H1 (cell line): ENCODE results near the gene ARHGAP10. TPM values are rescaled to one million over a fixed set of nuclear protein-coding genes. Genes with fewer than 3 reads are reported as not detected.

Experiments
- CTCF ChIA-PET: fragments of 300-600 bp; sonication (Branson Sonifier 250); formaldehyde crosslinking; loops from one replicate; lab custom pipeline; 2021; ENCODE audit not compliant: partially characterized antibody; lab: Charles Lee
- POLR2A ChIA-PET: fragments of 300-600 bp; sonication (Branson Sonifier 250); formaldehyde crosslinking; loops from one replicate; lab custom pipeline; 2021; ENCODE audit warnings: inconsistent platforms; ENCODE audit not compliant: partially characterized antibody; lab: Charles Lee
- DNase-seq, 2 experiments: peaks; one replicate each; pipeline versions ENCODE4 v3.0.0 to v3.0.0-alpha.2; 2010 to 2022; ENCODE audit warnings: low spot score in 2 of 2, low read depth in 1 of 2, mixed read lengths in 1 of 2
- FAIRE-seq: peaks from 2 replicates; lab custom pipeline; 2011; peaks lifted over from hg19 to GRCh38; lab: Jason Lieb, UNC
- H2AFZ ChIP-seq: 2 replicates; pipeline ENCODE4 v1.8.1; 2012; ENCODE audit warnings: low read length, inconsistent platforms
- H2AK5ac ChIP-seq: 2 replicates; pipeline ENCODE4 v1.6.1; 2013; ENCODE audit warnings: low read depth, low read length
- H2BK120ac ChIP-seq: replicated peaks from 2 replicates; pipeline ENCODE3; 2013; ENCODE audit warnings: low read depth, low read length, inconsistent platforms
- H2BK12ac ChIP-seq: 2 replicates; pipeline ENCODE4 v1.6.1; 2013; ENCODE audit warnings: low read depth, low read length
- H2BK15ac ChIP-seq: 2 replicates; pipeline ENCODE4 v1.6.1; 2013; ENCODE audit warnings: low read length
- H2BK20ac ChIP-seq: 2 replicates; pipeline ENCODE4 v1.6.1; 2013; ENCODE audit warnings: low read length
- H2BK5ac ChIP-seq: 2 replicates; pipeline ENCODE4 v1.6.1; 2013; ENCODE audit warnings: low read depth, low read length
- H3K14ac ChIP-seq: 2 replicates; pipeline ENCODE4 v1.6.1; 2013; ENCODE audit warnings: inconsistent platforms; ENCODE audit not compliant: insufficient read length
- H3K18ac ChIP-seq: 2 replicates; pipeline ENCODE4 v1.6.1; 2013; ENCODE audit warnings: low read length; ENCODE audit errors: extremely low read depth
- H3K23ac ChIP-seq: 2 replicates; pipeline ENCODE4 v1.6.1; 2013; ENCODE audit warnings: inconsistent platforms; ENCODE audit not compliant: insufficient read length
- H3K23me2 ChIP-seq: 2 replicates; pipeline ENCODE4 v1.6.1; 2013; ENCODE audit warnings: low read depth, low read length
- H3K27ac ChIP-seq: 2 replicates; pipeline ENCODE4 v1.6.1; 2011; ENCODE audit warnings: low read depth, low read length, inconsistent platforms
- H3K27me3 ChIP-seq, 4 experiments: replicated peaks in 1 of 4; 1 replicate in 1 of 4; 2 replicates in 3 of 4; pipeline versions ENCODE4 v1.6.1 to v1.8.1; 2011 to 2013; ENCODE audit warnings: low read length in 3 of 4, mild to moderate bottlenecking in 3 of 4, inconsistent platforms in 2 of 4, mixed read lengths in 2 of 4, moderate library complexity in 1 of 4; ENCODE audit not compliant: control insufficient read depth in 3 of 4, insufficient read depth in 3 of 4; ENCODE audit errors: extremely low read depth in 1 of 4
- H3K36me3 ChIP-seq, 4 experiments: 2 replicates each; pipeline versions ENCODE4 v1.6.1 to v1.8.1; 2011 to 2013; ENCODE audit warnings: mild to moderate bottlenecking in 4 of 4, low read length in 3 of 4, moderate library complexity in 2 of 4, control low read depth in 1 of 4, inconsistent platforms in 1 of 4; ENCODE audit not compliant: insufficient read depth in 4 of 4, control insufficient read depth in 2 of 4
- H3K4ac ChIP-seq: replicated peaks from 2 replicates; pipeline ENCODE3; 2013; ENCODE audit warnings: low read length, low read depth, mixed read lengths, inconsistent platforms; ENCODE audit not compliant: insufficient read length
- H3K4me1 ChIP-seq, 4 experiments: replicated peaks in 1 of 4; 1 replicate in 1 of 4; 2 replicates in 3 of 4; pipeline versions ENCODE4 v1.6.1 to v1.8.1; 2011 to 2013; ENCODE audit warnings: low read length in 3 of 4, inconsistent platforms in 2 of 4, mixed read lengths in 1 of 4; ENCODE audit not compliant: insufficient read depth in 4 of 4, control insufficient read depth in 3 of 4
- H3K4me2 ChIP-seq, 2 experiments: 2 replicates each; pipeline versions ENCODE4 v1.6.1 to v1.8.1; 2011 to 2013; ENCODE audit warnings: low read depth in 2 of 2, low read length in 2 of 2, control low read depth in 1 of 2, inconsistent platforms in 1 of 2, mild to moderate bottlenecking in 1 of 2; ENCODE audit not compliant: insufficient read depth in 1 of 2
- H3K4me3 ChIP-seq, 4 experiments: fragments of 200-600, 300-600 bp in 1 of 4; sonication (generic), shearing (Covaris generic), sonication (Bioruptor Twin) in 1 of 4; 2 replicates each; pipeline versions ENCODE4 v1.5.1 to v1.8.1; 2011 to 2016; ENCODE audit warnings: low read length in 4 of 4, low read depth in 3 of 4, control low read depth in 2 of 4, inconsistent platforms in 2 of 4, mild to moderate bottlenecking in 2 of 4, mixed read lengths in 1 of 4, moderate library complexity in 1 of 4; ENCODE audit not compliant: insufficient read depth in 2 of 4; ENCODE audit errors: extremely low read depth in 1 of 4
- H3K56ac ChIP-seq: replicated peaks from 2 replicates; pipeline ENCODE3; 2013; ENCODE audit warnings: low read depth, mild to moderate bottlenecking, mixed read lengths, low read length, inconsistent platforms; ENCODE audit not compliant: insufficient read length
- H3K79me1 ChIP-seq: 2 replicates; pipeline ENCODE4 v1.6.1; 2013; ENCODE audit warnings: low read depth, low read length, control low read depth
- H3K79me2 ChIP-seq, 2 experiments: 2 replicates each; pipeline versions ENCODE4 v1.6.1 to v1.8.1; 2012 to 2013; ENCODE audit warnings: low read length in 2 of 2, mild to moderate bottlenecking in 2 of 2, inconsistent platforms in 1 of 2; ENCODE audit not compliant: insufficient read depth in 2 of 2, control insufficient read depth in 1 of 2
- H3K9ac ChIP-seq, 4 experiments: replicated peaks in 1 of 4; 1 replicate in 1 of 4; 2 replicates in 3 of 4; pipeline versions ENCODE4 v1.6.1 to v1.8.1; 2011 to 2013; ENCODE audit warnings: low read depth in 3 of 4, low read length in 3 of 4, control low read depth in 2 of 4, mild to moderate bottlenecking in 2 of 4, moderate library complexity in 2 of 4, inconsistent platforms in 1 of 4; ENCODE audit errors: extremely low read depth in 1 of 4
- H3K9me3 ChIP-seq, 2 experiments: 2 replicates each; pipeline versions ENCODE4 v1.6.1 to v1.8.1; 2012 to 2013; ENCODE audit warnings: mild to moderate bottlenecking in 2 of 2, moderate library complexity in 2 of 2, control low read depth in 1 of 2, inconsistent platforms in 1 of 2, low read depth in 1 of 2, low read length in 1 of 2, mixed read lengths in 1 of 2; ENCODE audit not compliant: insufficient read depth in 2 of 2
- H4K20me1 ChIP-seq, 2 experiments: replicated peaks in 1 of 2; 2 replicates each; pipeline versions ENCODE3 to v1.8.1; 2011 to 2013; ENCODE audit warnings: inconsistent platforms in 2 of 2, low read length in 2 of 2, mild to moderate bottlenecking in 1 of 2; ENCODE audit not compliant: insufficient read depth in 2 of 2, control insufficient read depth in 1 of 2
- H4K5ac ChIP-seq: 2 replicates; pipeline ENCODE4 v1.6.1; 2013; ENCODE audit warnings: low read length, low read depth, mixed read lengths, inconsistent platforms; ENCODE audit not compliant: insufficient read length
- H4K8ac ChIP-seq: 2 replicates; pipeline ENCODE4 v1.8.0; 2013; ENCODE audit warnings: mild to moderate bottlenecking, moderate library complexity, low read length, inconsistent platforms; ENCODE audit not compliant: insufficient read depth; ENCODE audit errors: extremely low read depth
- H4K91ac ChIP-seq: replicated peaks from 2 replicates; pipeline ENCODE3; 2013; ENCODE audit warnings: low read length, mixed read lengths, inconsistent platforms; ENCODE audit not compliant: insufficient read length
- CEBPB ChIP-seq: IDR thresholded peaks from 2 replicates; pipeline ENCODE4 v1.6.1; 2012; ENCODE audit warnings: low read depth, low read length
- CHD1 ChIP-seq: IDR thresholded peaks from 2 replicates; pipeline ENCODE4 v1.6.1; 2012; ENCODE audit warnings: low read depth, low read length, improper control_type of control experiment
- CTBP2 ChIP-seq: IDR thresholded peaks from 2 replicates; pipeline ENCODE4 v1.7.0; 2011; ENCODE audit warnings: borderline replicate concordance, mild to moderate bottlenecking, moderate library complexity, mixed read lengths, low read length; ENCODE audit not compliant: insufficient read depth, insufficient read length
- EP300 ChIP-seq, 2 experiments: IDR thresholded peaks; 1 replicate in 1 of 2; 2 replicates in 1 of 2; pipeline ENCODE4 v1.6.1; 2011 to 2012; ENCODE audit warnings: low read depth in 2 of 2, low read length in 2 of 2, mild to moderate bottlenecking in 2 of 2, borderline replicate concordance in 1 of 2, inconsistent platforms in 1 of 2, moderate library complexity in 1 of 2
- JUN ChIP-seq: IDR thresholded peaks from 2 replicates; pipeline ENCODE4 v1.6.1; 2011; ENCODE audit warnings: low read depth, mild to moderate bottlenecking, improper control_type of control experiment, low read length
- MAFK ChIP-seq: IDR thresholded peaks from 2 replicates; pipeline ENCODE4 v1.6.1; 2012; ENCODE audit warnings: low read depth, mild to moderate bottlenecking, improper control_type of control experiment, low read length
- NRF1 ChIP-seq: IDR thresholded peaks from 2 replicates; pipeline ENCODE4 v1.6.1; 2011; ENCODE audit warnings: mild to moderate bottlenecking, low read depth, low read length, improper control_type of control experiment
- RBBP5 ChIP-seq: IDR thresholded peaks from 2 replicates; pipeline ENCODE4 v1.7.1; 2012; ENCODE audit warnings: low read depth, mild to moderate bottlenecking, inconsistent platforms, low read length, moderate library complexity, borderline replicate concordance
- SP4 ChIP-seq: IDR thresholded peaks from 2 replicates; pipeline ENCODE4 v1.6.1; 2012; ENCODE audit warnings: low read length, inconsistent platforms
- SRF ChIP-seq: IDR thresholded peaks from 2 replicates; pipeline ENCODE4 v1.6.1; 2011; ENCODE audit warnings: mild to moderate bottlenecking, low read depth, low read length, moderate library complexity
- SUZ12 ChIP-seq: fragments of 200-600 bp; sonication (generic); IDR thresholded peaks from 2 replicates; pipeline ENCODE4 v1.6.1; 2012; ENCODE audit warnings: mild to moderate bottlenecking, inconsistent platforms, low read length, moderate library complexity, mixed read lengths
- TCF12 ChIP-seq: IDR thresholded peaks from 2 replicates; pipeline ENCODE4 v1.6.1; 2011; ENCODE audit warnings: low read depth, mild to moderate bottlenecking, low read length
- TEAD4 ChIP-seq: IDR thresholded peaks from 2 replicates; pipeline ENCODE4 v1.6.1; 2012; ENCODE audit warnings: low read depth, low read length, inconsistent platforms, mixed read lengths
- WGBS, 2 experiments: shearing (Covaris generic) in 1 of 2; methylation state at CpG; one replicate each; pipeline versions ENCODE4 v1.1.6 to v1.1.7; 2013 to 2015; ENCODE audit warnings: low lambda C conversion rate in 2 of 2, mixed read lengths in 2 of 2, inconsistent platforms in 1 of 2, low coverage in 1 of 2, missing lambda C conversion rate in 1 of 2; ENCODE audit not compliant: insufficient replicate concordance in 2 of 2, insufficient coverage in 1 of 2, insufficient read length in 1 of 2; ENCODE audit errors: extremely low coverage in 1 of 2, missing lambda C conversion rate in 1 of 2; 5-methylcytosine and 5-hydroxymethylcytosine counted together
- polyA plus RNA-seq, 7 experiments: library from polyadenylated mRNA; depleted of rRNA in 3 of 7; stranded (reverse) in 5 of 7; unstranded in 2 of 7; fragments of >200 nt in 5 of 7; fragments of 200-250 nt in 2 of 7; gene quantifications; 1 replicate in 5 of 7; 2 replicates in 1 of 7; 4 replicates in 1 of 7; pipeline versions ENCODE4 v1.2.1 to v1.2.3, GENCODE V29; 2011 to 2013; ENCODE audit warnings: missing spikeins in 2 of 7, mixed read lengths in 2 of 7
- total RNA-seq: library from RNA; stranded (reverse); fragmentation: NEBNext Ultra II Directional; extraction: Animal tissue kit (Norgen Biotek cat#: 25700); gene quantifications from 2 replicates; pipeline ENCODE4 v1.2.1, GENCODE V29; 2021

ARHGAP10 gene
- total and polyA plus RNA-seq, 2 of the 8 experiments (the other 6 are each of a cell fraction or from before 2014, with no cell fraction given), result 3.7 to 6.1 TPM

DNA sequence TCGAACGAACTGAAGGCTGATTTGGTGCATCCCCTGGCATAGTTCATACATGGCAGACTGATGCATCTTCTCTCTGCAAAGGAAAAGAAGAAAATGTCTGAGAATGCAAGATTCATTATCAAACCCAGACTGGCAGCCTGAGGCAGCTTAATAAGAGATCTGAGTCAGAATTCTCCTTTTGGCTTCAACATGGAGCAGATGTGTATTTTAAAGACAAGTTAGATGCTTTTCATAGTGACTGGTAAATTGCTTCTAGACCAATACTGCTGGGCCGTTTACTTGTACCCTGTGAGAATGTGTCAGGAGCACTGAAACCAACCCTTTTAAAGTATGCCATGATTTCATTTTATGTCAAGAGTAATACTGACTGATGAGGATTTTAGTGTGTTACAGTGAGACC, 388.3 kb downstream of the ARHGAP10 start:
- Histone ChIP-seq H3K14ac (no peak overlapping the region), H3K27ac (no peak overlapping the region), H4K20me1 (no peaks in the 10 kb centered on the region), H4K91ac (no peak overlapping the region), H3K23me2 (no peaks in the 10 kb centered on the region), H2AK5ac (no peak overlapping the region), H2AFZ (no peak overlapping the region), H3K18ac (no peak overlapping the region), H3K4me3 (no peak overlapping the region), H3K4ac (no peak overlapping the region), H3K79me1 (no peaks in the 10 kb centered on the region), H2BK120ac (no peak overlapping the region), H2BK12ac (no peak overlapping the region), H3K27me3 (no peaks in the 10 kb centered on the region), H4K5ac (no peak overlapping the region), H3K56ac (no peak overlapping the region), H3K9ac (no peak overlapping the region), H3K36me3 (no peaks in the 10 kb centered on the region), H3K4me2 (no peak overlapping the region), H3K9me3 (peaks cover 10 to 11% of the 10 kb centered on the region in 2 experiments; a peak in 2 of 4 replicates), H2BK15ac (no peak overlapping the region), H3K4me1 (peaks cover 0 to 8% (median 0%) of the 10 kb centered on the region in 4 experiments; a peak in 2 of 7 replicates), H2BK5ac (no peak overlapping the region), H4K8ac (no peak overlapping the region), H3K23ac (no peak overlapping the region), H3K79me2 (no peaks in the 10 kb centered on the region), H2BK20ac (no peak overlapping the region)
- DNase-seq (no peak), FAIRE-seq (no peak)
- CTCF ChIA-PET, result no interaction called here
- WGBS, 2 experiments, result 84% methylated on average over 3 of the region's 3 CpGs; no CpG with 5 or more reads in 1 of the 2 experiments
- POLR2A ChIA-PET, result no interaction called here
- TF ChIP-seq TEAD4, result no peak
- no peak for TF ChIP-seq SP4
- TF ChIP-seq EP300 (IDR thresholded peaks at IDR 0.05; ENCODE audit: borderline replicate concordance in 1 of 2, low read depth in 2 of 2, low read length in 2 of 2), result no peak
- no peak for TF ChIP-seq CTBP2
- no peak for TF ChIP-seq MAFK
- TF ChIP-seq CHD1, result no peak
- TF ChIP-seq NRF1, result no peak
- no peak for TF ChIP-seq JUN
- TF ChIP-seq SRF, result no peak
- no peak for TF ChIP-seq TCF12
- TF ChIP-seq RBBP5, result no peak
- TF ChIP-seq SUZ12, result no peak
- TF ChIP-seq CEBPB, result no peak
